ENCODE measurements around the gene NUDT3. TPM values are rescaled to one million over a fixed set of nuclear protein-coding genes. Genes with fewer than 3 reads are reported as not detected.
"Not testable (repeated sequence)": the region's sequence is repeated elsewhere in the genome, so short reads cannot be mapped to it uniquely, and the experiment has no call there.

NUDT3 gene
- total and polyA plus RNA-seq, 2 experiments from 2014 or later, result 8.1 to 11.5 TPM

- H3K4me1 ChIP-seq (ENCODE audit: insufficient read depth), result peaks cover 28% of the 10 kb centered on the region
- peak; percentile 39 for DNase-seq
- 95 to 96% methylated on average over 6 of the region's 6 CpGs for WGBS, 2 experiments (ENCODE audit: low coverage in 1 of 2, low lambda C conversion rate in 2 of 2, missing lambda C conversion rate in 2 of 2)
- in situ Hi-C loops (cut with MboI), result no loop called here
- H3K9me2 ChIP-seq (ENCODE audit: insufficient read depth), result no peaks in the 10 kb centered on the region
- peak overlapping the region; percentile 89 for H3K4me2 ChIP-seq (ENCODE audit: unreplicated experiment)
- peak overlapping the region; percentile 65 for H3K27ac ChIP-seq
- peaks cover 12% of the 10 kb centered on the region for H3F3A ChIP-seq (ENCODE audit: insufficient read depth)
- peak overlapping the region; percentile 88 for H3K9ac ChIP-seq
- H3K4me3 ChIP-seq, result peak overlapping the region; percentile 83
- H4K20me1 ChIP-seq (ENCODE audit: insufficient read depth), result no peaks in the 10 kb centered on the region
- TF ChIP-seq EZH2phosphoT487 (IDR thresholded peaks at IDR 0.05; ENCODE audit: insufficient read depth, low read depth), result no peak
- no peak for TF ChIP-seq EZH2 (IDR thresholded peaks at IDR 0.05; ENCODE audit: insufficient read depth, poor library complexity, severe bottlenecking)
- H3K79me2 ChIP-seq (ENCODE audit: insufficient read depth), result peaks cover 19% of the 10 kb centered on the region
- no peaks in the 10 kb centered on the region for H3K9me3 ChIP-seq (ENCODE audit: low read depth)
- no peaks in the 10 kb centered on the region for H3K27me3 ChIP-seq (replicated peaks; ENCODE audit: insufficient read depth)
- no peak overlapping the region for H2AFZ ChIP-seq
- H3K36me3 ChIP-seq (ENCODE audit: low read depth), result no peaks in the 10 kb centered on the region
Measured at GRCh38 chr6:34247481-34248197, 144.8 kb downstream of the NUDT3 start.

GRCh38 chr6:34246563-34247391, 145.7 kb downstream of the NUDT3 start:
- 76 to 80% methylated on average over 8 of the region's 8 CpGs for WGBS, 2 experiments (ENCODE audit: low coverage in 1 of 2, low lambda C conversion rate in 2 of 2, missing lambda C conversion rate in 2 of 2)

GRCh38 chr6:34246249-34246562, 146.3 kb downstream of the NUDT3 start:
- Histone ChIP-seq H3K9me3 (ENCODE audit: low read depth) (no peaks in the 10 kb centered on the region), H3K4me3 (no peak overlapping the region), H3K27me3 (replicated peaks; ENCODE audit: insufficient read depth) (no peaks in the 10 kb centered on the region), H3K9ac (no peak overlapping the region), H4K20me1 (ENCODE audit: insufficient read depth) (no peaks in the 10 kb centered on the region), H3K36me3 (ENCODE audit: low read depth) (peaks cover 2% of the 10 kb centered on the region; the same call in 1 of the 2 replicates), H2AFZ (no peak overlapping the region), H3F3A (ENCODE audit: insufficient read depth) (peaks cover 27% of the 10 kb centered on the region), H3K4me2 (ENCODE audit: unreplicated experiment) (no peak overlapping the region), H3K4me1 (ENCODE audit: insufficient read depth) (peaks cover 35% of the 10 kb centered on the region), H3K79me2 (ENCODE audit: insufficient read depth) (peaks cover 21% of the 10 kb centered on the region), H3K9me2 (ENCODE audit: insufficient read depth) (no peaks in the 10 kb centered on the region), H3K27ac (peak overlapping the region; percentile 30)
- no peak for DNase-seq
- 71 to 83% methylated on average over 2 of the region's 2 CpGs for WGBS, 2 experiments (ENCODE audit: low coverage in 1 of 2, low lambda C conversion rate in 2 of 2, missing lambda C conversion rate in 2 of 2)
- TF ChIP-seq EZH2 (IDR thresholded peaks at IDR 0.05; ENCODE audit: insufficient read depth, poor library complexity, severe bottlenecking), result no peak
- no peak for TF ChIP-seq EZH2phosphoT487 (IDR thresholded peaks at IDR 0.05; ENCODE audit: insufficient read depth, low read depth)
- in situ Hi-C loops (cut with MboI), result no loop called here

More at GRCh38 chr6:34246563-34247391, 145.7 kb downstream of the NUDT3 start:
- Histone ChIP-seq H3K4me3 (no peak overlapping the region), H3K9ac (no peak overlapping the region), H3K27me3 (replicated peaks; ENCODE audit: insufficient read depth) (no peaks in the 10 kb centered on the region), H3K36me3 (ENCODE audit: low read depth) (no peaks in the 10 kb centered on the region; the same call in 1 of the 2 replicates), H3K27ac (peak overlapping the region; percentile 30), H3K9me3 (ENCODE audit: low read depth) (no peaks in the 10 kb centered on the region), H3K4me1 (ENCODE audit: insufficient read depth) (peaks cover 35% of the 10 kb centered on the region), H3K9me2 (ENCODE audit: insufficient read depth) (no peaks in the 10 kb centered on the region), H3K79me2 (ENCODE audit: insufficient read depth) (peaks cover 19% of the 10 kb centered on the region), H4K20me1 (ENCODE audit: insufficient read depth) (no peaks in the 10 kb centered on the region), H2AFZ (no peak overlapping the region), H3K4me2 (ENCODE audit: unreplicated experiment) (no peak overlapping the region), H3F3A (ENCODE audit: insufficient read depth) (peaks cover 21% of the 10 kb centered on the region)
- peak; percentile 55 for DNase-seq
- TF ChIP-seq EZH2 (IDR thresholded peaks at IDR 0.05; ENCODE audit: insufficient read depth, poor library complexity, severe bottlenecking), result no peak
- TF ChIP-seq EZH2phosphoT487 (IDR thresholded peaks at IDR 0.05; ENCODE audit: insufficient read depth, low read depth), result no peak
- in situ Hi-C loops (cut with MboI), result no loop called here

GRCh38 chr6:34245761-34246140, 146.7 kb downstream of the NUDT3 start:
- H3K9me3 ChIP-seq (ENCODE audit: low read depth); H3K4me3 ChIP-seq; H3K9ac ChIP-seq; H3K9me2 ChIP-seq (ENCODE audit: insufficient read depth); H3K36me3 ChIP-seq (ENCODE audit: low read depth); H3K4me2 ChIP-seq (ENCODE audit: unreplicated experiment); H4K20me1 ChIP-seq (ENCODE audit: insufficient read depth); H3K27me3 ChIP-seq (replicated peaks; ENCODE audit: insufficient read depth); DNase-seq; in situ Hi-C loops (cut with MboI); H2AFZ ChIP-seq: not testable (repeated sequence)
- Histone ChIP-seq H3K4me1 (ENCODE audit: insufficient read depth) (peaks cover 38% of the 10 kb centered on the region), H3K27ac (0 out of 2 replicates have a peak overlapping the region, but pooled peaks have one; percentile 30), H3F3A (ENCODE audit: insufficient read depth) (peaks cover 30% of the 10 kb centered on the region), H3K79me2 (ENCODE audit: insufficient read depth) (peaks cover 22% of the 10 kb centered on the region)
- WGBS, 2 experiments (ENCODE audit: low coverage in 1 of 2, low lambda C conversion rate in 2 of 2, missing lambda C conversion rate in 2 of 2), result 73 to 77% methylated on average over 5 to 7 of the region's 7 CpGs

GRCh38 chr6:34245032-34245760, 147.3 kb downstream of the NUDT3 start:
- in situ Hi-C loops (cut with MboI); H3K36me3 ChIP-seq (ENCODE audit: low read depth); H3K9ac ChIP-seq; H3K9me2 ChIP-seq (ENCODE audit: insufficient read depth); DNase-seq; H4K20me1 ChIP-seq (ENCODE audit: insufficient read depth); H3K9me3 ChIP-seq (ENCODE audit: low read depth); H2AFZ ChIP-seq; H3K27me3 ChIP-seq (replicated peaks; ENCODE audit: insufficient read depth); H3K4me3 ChIP-seq: not testable (repeated sequence)
- Histone ChIP-seq H3K79me2 (ENCODE audit: insufficient read depth) (peaks cover 22% of the 10 kb centered on the region), H3K4me2 (ENCODE audit: unreplicated experiment) (peak overlapping the region; percentile 24), H3K27ac (peak overlapping the region; percentile 82; the same call in 1 of the 2 replicates), H3K4me1 (ENCODE audit: insufficient read depth) (peaks cover 38% of the 10 kb centered on the region), H3F3A (ENCODE audit: insufficient read depth) (peaks cover 30% of the 10 kb centered on the region)
- 72 to 78% methylated on average over 11 to 13 of the region's 13 CpGs for WGBS, 2 experiments (ENCODE audit: low coverage in 1 of 2, low lambda C conversion rate in 2 of 2, missing lambda C conversion rate in 2 of 2)
